Neural progenitor cell (in vitro differentiated cells): ENCODE results near the gene TGFBR3.

Experiments
- CTCF ChIP-seq: fragments of 200-600 bp; sonication (generic); IDR thresholded peaks from 2 replicates; pipeline ENCODE4 v1.5.1; 2017; ENCODE audit warnings: antibody characterized with exemption, mild to moderate bottlenecking
- EZH2 ChIP-seq: fragments of 200-600 bp; sonication (generic); IDR thresholded peaks from 2 replicates; pipeline ENCODE4 v1.6.1; 2017; ENCODE audit warnings: antibody characterized with exemption, mild to moderate bottlenecking, moderate library complexity

- TF ChIP-seq CTCF = no peak
- TF ChIP-seq EZH2 = no peak
Observed at GRCh38 chr1:91864017-91864700, 21.8 kb downstream of the TGFBR3 start.
